Erythroblast (primary cell): ENCODE results near the gene HELZ2.

Experiments
- GATA1 ChIP-seq: IDR thresholded peaks from 2 replicates; pipeline ENCODE4 v1.6.1; 2011; ENCODE audit warnings: low read depth, mild to moderate bottlenecking, control low read depth, low read length, moderate library complexity
- POLR2A ChIP-seq: IDR thresholded peaks from 2 replicates; pipeline ENCODE4 v1.6.1; 2011; ENCODE audit warnings: mild to moderate bottlenecking, low read length

DNA sequence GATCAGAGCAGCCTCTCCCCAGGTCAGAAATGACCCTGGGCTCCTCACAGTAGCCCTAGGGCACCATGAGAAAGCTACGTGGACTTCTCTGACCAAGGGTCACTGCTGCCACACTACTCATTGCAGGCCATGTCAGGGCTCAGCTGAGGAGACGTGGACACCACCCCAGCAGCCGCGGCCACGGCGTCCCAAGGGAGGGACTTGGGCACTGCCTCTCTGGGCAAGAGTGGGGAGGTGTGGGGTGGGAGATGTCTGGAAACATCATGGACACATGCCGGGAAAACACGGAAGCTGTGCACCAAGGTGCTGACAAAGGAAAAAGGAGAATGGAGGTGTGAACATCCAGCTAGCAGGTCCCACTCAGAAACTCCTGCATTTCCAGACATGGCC is 43.8 kb upstream of the HELZ2 start:
- TF ChIP-seq POLR2A, result no peak
- no peak for TF ChIP-seq GATA1
